Renal cortex interstitium (tissue), 11 donors: ENCODE measurements around the gene OGFOD3. TPM values are rescaled to one million over a fixed set of nuclear protein-coding genes. Genes with fewer than 3 reads are reported as not detected.
A peak's percentile ranks its signal among the peaks of the same experiment; 100 is the strongest.
"Not testable (repeated sequence)": the region's sequence is repeated elsewhere in the genome, so short reads cannot be mapped to it uniquely, and the experiment has no call there.

Source experiments
- DNase-seq, 11 donors: peaks; one replicate each; pipeline ENCODE4 v3.0.0-alpha.2; 2013; ENCODE audit warnings: low read depth in 9 of 11, low spot score in 4 of 11; ENCODE audit errors: extremely low read depth in 1 of 11
- polyA plus RNA-seq, 3 donors: library from polyadenylated mRNA; unstranded; fragments of 120-200 nt; gene quantifications; one replicate each; pipeline ENCODE4 v1.2.1, GENCODE V29; 2013; ENCODE audit not compliant: insufficient read length in 3 of 3

The OGFOD3 gene
- polyA plus RNA-seq, 3 donors, result 20.8 to 31.7 (median 27.6) TPM

GRCh38 chr17:82414548-82415281 lies 3.7 kb downstream of the OGFOD3 start:
- peak in 10 of 11 donors; percentile 59 to 78 (median 67) for DNase-seq

- DNase-seq, result no peak
Observed at GRCh38 chr17:82412535-82413520, 5.6 kb downstream of the OGFOD3 start.

- not testable (repeated sequence) for DNase-seq
Observed at GRCh38 chr17:82412081-82412480, 6.3 kb downstream of the OGFOD3 start.

GRCh38 chr17:82411396-82412053 lies 6.9 kb downstream of the OGFOD3 start:
- DNase-seq, result no peak

- no peak for DNase-seq
Observed at GRCh38 chr17:82410014-82410716, 8.2 kb downstream of the OGFOD3 start.

- no peak for DNase-seq
Observed at GRCh38 chr17:82408938-82409318, 9.5 kb downstream of the OGFOD3 start.

GRCh38 chr17:82408288-82408937 lies 10.0 kb downstream of the OGFOD3 start:
- DNase-seq, result no peak

GRCh38 chr17:82407255-82407654 lies 11.1 kb downstream of the OGFOD3 start:
- DNase-seq, result no peak

- no peak for DNase-seq
Observed at GRCh38 chr17:82406131-82406671, 12.2 kb downstream of the OGFOD3 start.

- DNase-seq, result no peak
Observed at GRCh38 chr17:82405051-82405450, 13.3 kb downstream of the OGFOD3 start.

GRCh38 chr17:82403662-82404660 lies 14.4 kb downstream of the OGFOD3 start:
- no peak for DNase-seq

GRCh38 chr17:82402865-82403264 lies 15.5 kb downstream of the OGFOD3 start:
- no peak for DNase-seq

- no peak for DNase-seq
Observed at GRCh38 chr17:82400830-82401229, 17.6 kb downstream of the OGFOD3 start.

- DNase-seq, result peak in 1 of 11 donors; percentile 49
Observed at GRCh38 chr17:82400206-82400605, 18.2 kb downstream of the OGFOD3 start.

GRCh38 chr17:82399601-82400101 lies 18.7 kb downstream of the OGFOD3 start:
- DNase-seq, result no peak

- DNase-seq, result no peak
Observed at GRCh38 chr17:82399041-82399441, 19.3 kb downstream of the OGFOD3 start.
